Neural cell (in vitro differentiated cells): Measurements from ENCODE around the gene ZNF324B. TPM values are rescaled to one million over a fixed set of nuclear protein-coding genes. Genes with fewer than 3 reads are reported as not detected.

ENCODE experiments used
- H2AFZ ChIP-seq: fragments of 200-600, 300-800 bp; sonication (generic), shearing (Covaris generic); 2 replicates; pipeline ENCODE4 v1.6.0; 2014; ENCODE audit warnings: low read depth, mild to moderate bottlenecking, antibody characterized with exemption, low read length, moderate library complexity
- H3F3A ChIP-seq: fragments of 200-600 bp; shearing (Covaris generic); 2 replicates; pipeline ENCODE4 v1.6.1; 2016; ENCODE audit warnings: mild to moderate bottlenecking, moderate library complexity, mixed read lengths, antibody characterized with exemption, low read length; ENCODE audit not compliant: insufficient read depth, poor library complexity, severe bottlenecking
- H3K27ac ChIP-seq: fragments of 200-600, 300-800 bp; sonication (generic), shearing (Covaris generic); 2 replicates; pipeline ENCODE4 v1.5.1; 2014; ENCODE audit warnings: mild to moderate bottlenecking, low read length, moderate library complexity
- H3K27me3 ChIP-seq: fragments of 300-800, 200-600 bp; sonication (generic), shearing (Covaris generic); 2 replicates; pipeline ENCODE4 v1.6.0; 2014; ENCODE audit warnings: mild to moderate bottlenecking, low read depth, low read length, moderate library complexity; ENCODE audit not compliant: insufficient read depth
- H3K36me3 ChIP-seq: fragments of 300-800, 200-600 bp; sonication (generic), shearing (Covaris generic); 2 replicates; pipeline ENCODE4 v1.5.1; 2014; ENCODE audit warnings: mild to moderate bottlenecking, antibody characterized with exemption, low read length, moderate library complexity; ENCODE audit not compliant: insufficient read depth
- H3K4me2 ChIP-seq: fragments of 300-800, 200-600 bp; sonication (generic), shearing (Covaris generic); 2 replicates; pipeline ENCODE4 v1.6.0; 2014; ENCODE audit warnings: mild to moderate bottlenecking, low read length
- H3K4me3 ChIP-seq: fragments of 300-800, 200-600 bp; sonication (generic), shearing (Covaris generic); 2 replicates; pipeline ENCODE4 v1.5.1; 2014; ENCODE audit warnings: mild to moderate bottlenecking, low read length, moderate library complexity
- H3K79me2 ChIP-seq: fragments of 200-600 bp; shearing (Covaris generic); replicated peaks from 2 replicates; pipeline ENCODE4 v1.6.0; 2014; ENCODE audit warnings: mild to moderate bottlenecking, low read length, moderate library complexity; ENCODE audit not compliant: insufficient read depth
- H3K9ac ChIP-seq: fragments of 300-800, 200-600 bp; sonication (generic), shearing (Covaris generic); 2 replicates; pipeline ENCODE4 v1.6.1; 2016; ENCODE audit warnings: mild to moderate bottlenecking, low read length, mixed read lengths
- H3K9me2 ChIP-seq: fragments of 200-600 bp; shearing (Covaris generic); 2 replicates; pipeline ENCODE4 v1.6.1; 2016; ENCODE audit warnings: mild to moderate bottlenecking, low read length, mixed read lengths; ENCODE audit not compliant: insufficient read depth
- H3K9me3 ChIP-seq: fragments of 200-600, 300-800 bp; sonication (generic), shearing (Covaris generic); 2 replicates; pipeline ENCODE4 v1.6.1; 2016; ENCODE audit warnings: mild to moderate bottlenecking, mixed run types, low read length, moderate library complexity, mixed read lengths
- H4K20me1 ChIP-seq: fragments of 200-600 bp; shearing (Covaris generic); 2 replicates; pipeline ENCODE4 v1.6.1; 2016; ENCODE audit warnings: mild to moderate bottlenecking, mixed run types; ENCODE audit not compliant: insufficient read depth
- CTCF ChIP-seq: fragments of 450-650 bp; IDR thresholded peaks from 2 replicates; pipeline ENCODE4 v1.5.1; 2014; ENCODE audit warnings: antibody characterized with exemption, mild to moderate bottlenecking, moderate library complexity; ENCODE audit not compliant: poor library complexity, severe bottlenecking
- EP300 ChIP-seq: fragments of 450-650 bp; conservative IDR thresholded peaks from 2 replicates; pipeline ENCODE4 v1.6.1; 2014; ENCODE audit warnings: antibody characterized with exemption, mild to moderate bottlenecking, moderate library complexity; ENCODE audit not compliant: poor library complexity, severe bottlenecking
- EZH2 ChIP-seq: fragments of 200-600, 300-800 bp; shearing (Covaris generic), sonication (generic); IDR thresholded peaks from 2 replicates; pipeline ENCODE4 v1.6.1; 2014; ENCODE audit warnings: antibody characterized with exemption, low read length, borderline replicate concordance, mild to moderate bottlenecking; ENCODE audit not compliant: insufficient read depth, poor library complexity, severe bottlenecking
- MXI1 ChIP-seq: fragments of 450-650 bp; conservative IDR thresholded peaks from 2 replicates; pipeline ENCODE4 v1.6.1; 2014; ENCODE audit warnings: antibody characterized with exemption, mild to moderate bottlenecking; ENCODE audit not compliant: poor library complexity, severe bottlenecking
- POLR2AphosphoS5 ChIP-seq: IDR thresholded peaks from 2 replicates; pipeline ENCODE4 v1.6.1; 2012
- RAD21 ChIP-seq: fragments of 450-650 bp; conservative IDR thresholded peaks from 2 replicates; pipeline ENCODE4 v1.6.1; 2014; ENCODE audit warnings: antibody characterized with exemption, mild to moderate bottlenecking, moderate library complexity
- REST ChIP-seq: IDR thresholded peaks from 2 replicates; pipeline ENCODE4 v1.6.1; 2012; ENCODE audit warnings: borderline replicate concordance
- SMC3 ChIP-seq: fragments of 450-650 bp; conservative IDR thresholded peaks from 2 replicates; pipeline ENCODE4 v1.6.1; 2014; ENCODE audit warnings: antibody characterized with exemption, mild to moderate bottlenecking, moderate library complexity; ENCODE audit not compliant: poor library complexity
- TAF1 ChIP-seq: IDR thresholded peaks from 2 replicates; pipeline ENCODE4 v1.6.1; 2012; ENCODE audit warnings: low read depth
- polyA plus RNA-seq: library from polyadenylated mRNA; depleted of rRNA; stranded (reverse); fragments of >200 nt; gene quantifications from 2 replicates; pipeline ENCODE4 v1.2.3, GENCODE V29; 2014

Gene ZNF324B
- polyA plus RNA-seq, 1 donor from 2014 or later: 10.4 TPM

- H3K36me3 ChIP-seq: peaks cover 5% of the 10 kb centered on the region
- peak overlapping the region; percentile 94 for H3K4me3 ChIP-seq
- H3K9me2 ChIP-seq: no peaks in the 10 kb centered on the region
- peak overlapping the region; percentile 89 for H3K4me2 ChIP-seq
- no peaks in the 10 kb centered on the region for H3K79me2 ChIP-seq
- H3F3A ChIP-seq: no peaks in the 10 kb centered on the region
- no peaks in the 10 kb centered on the region for H3K27me3 ChIP-seq
- TF ChIP-seq TAF1 (peak; percentile 6), RAD21 (no peak)
- H3K9me3 ChIP-seq: no peaks in the 10 kb centered on the region
- H3K9ac ChIP-seq: peak overlapping the region; percentile 90
- H4K20me1 ChIP-seq: no peaks in the 10 kb centered on the region
- H2AFZ ChIP-seq: peak overlapping the region; percentile 73
- H3K27ac ChIP-seq: peak overlapping the region; percentile 89
Observed at GRCh38 chr19:58476498-58477015, 25.1 kb downstream of the ZNF324B start.

- TF ChIP-seq SMC3 (no peak), EZH2 (no peak), EP300 (no peak), CTCF (no peak), TAF1 (no peak), REST (no peak), MXI1 (no peak), POLR2AphosphoS5 (no peak), RAD21 (no peak)
- no peaks in the 10 kb centered on the region for H4K20me1 ChIP-seq
- H3K9me2 ChIP-seq: no peaks in the 10 kb centered on the region
- no peaks in the 10 kb centered on the region for H3K79me2 ChIP-seq
- H3K9me3 ChIP-seq: no peaks in the 10 kb centered on the region
- peak overlapping the region; percentile 89 for H3K27ac ChIP-seq
- peaks cover 5% of the 10 kb centered on the region for H3K36me3 ChIP-seq
- no peak overlapping the region for H2AFZ ChIP-seq
- no peaks in the 10 kb centered on the region for H3K27me3 ChIP-seq
- H3F3A ChIP-seq: no peaks in the 10 kb centered on the region
- H3K4me2 ChIP-seq: peak overlapping the region; percentile 89
- peak overlapping the region; percentile 94 for H3K4me3 ChIP-seq
- peak overlapping the region; percentile 90 for H3K9ac ChIP-seq
Observed at GRCh38 chr19:58477130-58477529, 25.7 kb downstream of the ZNF324B start.

- TF ChIP-seq RAD21 (no peak), REST (no peak), MXI1 (no peak), EP300 (no peak), CTCF (no peak), EZH2 (no peak)
- no peak overlapping the region for H3K4me2 ChIP-seq
- no peak overlapping the region for H3K4me3 ChIP-seq
- H3K9me3 ChIP-seq: no peaks in the 10 kb centered on the region
- H2AFZ ChIP-seq: no peak overlapping the region
- no peaks in the 10 kb centered on the region for H3K9me2 ChIP-seq
- no peaks in the 10 kb centered on the region for H3K27me3 ChIP-seq
- peaks cover 5% of the 10 kb centered on the region for H3K36me3 ChIP-seq
- H4K20me1 ChIP-seq: no peaks in the 10 kb centered on the region
- H3K79me2 ChIP-seq: no peaks in the 10 kb centered on the region
- H3K27ac ChIP-seq: no peak overlapping the region
- no peak overlapping the region for H3K9ac ChIP-seq
- H3F3A ChIP-seq: no peaks in the 10 kb centered on the region
Observed at GRCh38 chr19:58477871-58478270, 26.4 kb downstream of the ZNF324B start.
